PC-3 (cell line): ENCODE data around the gene CPA3. TPM values are rescaled to one million over a fixed set of nuclear protein-coding genes. Genes with fewer than 3 reads are reported as not detected.

Experiments
- ATAC-seq: fragments of 200-7000 bp; cut with Tn5 transposase; 2 replicates; pipeline ENCODE4 v1.9.1; 2020; ENCODE audit warnings: mild to moderate bottlenecking, moderate library complexity
- BruUV-seq: library from RNA; stranded (reverse); fragments of 400-500 nt; replicated peaks from 2 replicates; lab custom pipeline; 2021; lab: Mats Ljungman, UMichigan
- CTCF ChIA-PET: fragments of 300-600 bp; sonication (Branson Sonifier 250); formaldehyde crosslinking; loops from one replicate; lab custom pipeline; 2022; ENCODE audit warnings: antibody characterized with exemption; lab: Charles Lee
- POLR2A ChIA-PET: fragments of 300-600 bp; sonication (Branson Sonifier 250); formaldehyde crosslinking; loops from one replicate; lab custom pipeline; 2022; ENCODE audit warnings: antibody characterized with exemption; ENCODE audit not compliant: unreplicated experiment; lab: Charles Lee
- DNase-seq: peaks from one replicate; pipeline ENCODE4 v3.0.0-alpha.2; 2015
- H2AFZ ChIP-seq: fragments of 300-600 bp; sonication (generic); 2 replicates; pipeline ENCODE4 v1.6.0; 2016; ENCODE audit warnings: antibody characterized with exemption, low read length
- H3F3A ChIP-seq: fragments of 300-600 bp; sonication (generic); one replicate; pipeline ENCODE4 v1.6.0; 2017; ENCODE audit warnings: antibody characterized with exemption, low read length, control low read depth, mild to moderate bottlenecking; ENCODE audit not compliant: unreplicated experiment
- H3K27ac ChIP-seq: fragments of 300-600 bp; sonication (generic); 2 replicates; pipeline ENCODE4 v1.5.1; 2016; ENCODE audit warnings: mild to moderate bottlenecking, low read length
- H3K27me3 ChIP-seq: fragments of 300-600 bp; sonication (generic); 2 replicates; pipeline ENCODE4 v1.6.1; 2016; ENCODE audit warnings: low read length, mixed read lengths
- H3K36me3 ChIP-seq: fragments of 300-600 bp; sonication (generic); 2 replicates; pipeline ENCODE4 v1.6.1; 2016; ENCODE audit warnings: low read depth, mixed run types, low read length, mixed read lengths
- H3K4me1 ChIP-seq: fragments of 300-600 bp; sonication (generic); 2 replicates; pipeline ENCODE4 v1.5.1; 2016; ENCODE audit warnings: low read length; ENCODE audit not compliant: insufficient read depth
- H3K4me2 ChIP-seq: fragments of 300-600 bp; sonication (generic); 2 replicates; pipeline ENCODE4 v1.6.0; 2016; ENCODE audit warnings: low read length
- H3K4me3 ChIP-seq: fragments of 300-600 bp; sonication (generic); 2 replicates; pipeline ENCODE4 v1.5.1; 2016; ENCODE audit warnings: mild to moderate bottlenecking, low read length, mixed read lengths
- H3K79me2 ChIP-seq: fragments of 300-600 bp; sonication (generic); 2 replicates; pipeline ENCODE4 v1.6.1; 2017; ENCODE audit warnings: low read length, mixed read lengths
- H3K9ac ChIP-seq: fragments of 300-600 bp; sonication (generic); 2 replicates; pipeline ENCODE4 v1.6.0; 2016; ENCODE audit warnings: mild to moderate bottlenecking, low read length
- H3K9me2 ChIP-seq: fragments of 300-600 bp; sonication (generic); replicated peaks from 2 replicates; pipeline ENCODE4 v1.6.1; 2016; ENCODE audit warnings: mixed run types, low read length, mixed read lengths
- H3K9me3 ChIP-seq: fragments of 300-600 bp; sonication (generic); 2 replicates; pipeline ENCODE4 v1.6.1; 2016; ENCODE audit warnings: low read length, mixed read lengths
- H4K20me1 ChIP-seq: fragments of 300-600 bp; sonication (generic); 2 replicates; pipeline ENCODE4 v1.6.1; 2016; ENCODE audit warnings: low read length, mixed read lengths
- CTCF ChIP-seq: fragments of 300-600 bp; sonication (generic); conservative IDR thresholded peaks from 2 replicates; pipeline ENCODE4 v1.5.1; 2017; ENCODE audit warnings: antibody characterized with exemption, low read depth, mild to moderate bottlenecking, low read length
- EZH2 ChIP-seq: fragments of 300-600 bp; sonication (generic); IDR thresholded peaks from one replicate; pipeline ENCODE4 v1.6.1; 2017; ENCODE audit warnings: antibody characterized with exemption, mild to moderate bottlenecking, low read length; ENCODE audit not compliant: unreplicated experiment
- EZH2phosphoT487 ChIP-seq: fragments of 300-600 bp; sonication (generic); IDR thresholded peaks from 2 replicates; pipeline ENCODE4 v1.6.1; 2018; ENCODE audit warnings: mild to moderate bottlenecking, antibody characterized with exemption, low read length, borderline replicate concordance
- intact Hi-C: fragments of 100-400 bp; cut with micrococcal nuclease; formaldehyde crosslinking; loops from 2 replicates; pipeline ENCODE4 v1.9.0; 2023
- total RNA-seq: library from RNA; depleted of rRNA; stranded (reverse); fragments of >200 nt; gene quantifications from 2 replicates; pipeline ENCODE4 v1.2.3, GENCODE V29; 2014

The CPA3 gene
- total RNA-seq, 1 experiment from 2014 or later: not detected

DNA sequence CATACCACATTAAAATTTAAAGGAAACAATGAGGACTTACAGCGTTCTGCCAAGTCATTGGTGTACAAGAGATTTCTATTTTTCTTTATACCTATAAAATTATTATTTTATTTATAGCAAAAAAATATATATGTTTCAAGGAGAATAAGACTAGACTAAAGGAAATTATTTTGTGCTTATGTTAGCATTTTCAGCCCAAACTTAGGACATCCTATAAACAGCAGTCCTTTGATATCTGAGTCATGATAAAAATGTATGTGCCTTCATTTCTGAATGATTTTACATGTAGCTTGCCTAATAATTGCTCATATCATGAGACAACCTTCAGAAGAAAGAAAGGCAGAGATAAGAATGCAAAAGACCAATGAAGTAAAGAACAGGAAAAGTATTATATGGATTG lies 16.7 kb upstream of the CPA3 start:
- ChIA-PET CTCF (no interaction called here), POLR2A (no interaction called here)
- no peak for ATAC-seq
- TF ChIP-seq CTCF: no peak
- no peak for TF ChIP-seq EZH2
- no peak for TF ChIP-seq EZH2phosphoT487
- peaks cover 17% of the 10 kb centered on the region for H3K27me3 ChIP-seq
- no peak overlapping the region for H3K27ac ChIP-seq
- intact Hi-C loops: no loop called here
- no peak for DNase-seq
- H3K4me2 ChIP-seq: no peak overlapping the region
- H3K36me3 ChIP-seq: no peaks in the 10 kb centered on the region
- H3K9me3 ChIP-seq: no peaks in the 10 kb centered on the region
- no TSS peak for BruUV-seq
- H3K9me2 ChIP-seq: no peaks in the 10 kb centered on the region
- H4K20me1 ChIP-seq: no peaks in the 10 kb centered on the region
- no peak overlapping the region for H3K4me3 ChIP-seq
- H3K9ac ChIP-seq: no peak overlapping the region
- no peaks in the 10 kb centered on the region for H3K79me2 ChIP-seq
- no peaks in the 10 kb centered on the region for H3F3A ChIP-seq
- H3K4me1 ChIP-seq: no peaks in the 10 kb centered on the region
- no peak overlapping the region for H2AFZ ChIP-seq

- no peak overlapping the region for H3K27ac ChIP-seq
- no peaks in the 10 kb centered on the region for H4K20me1 ChIP-seq
- peaks cover 28% of the 10 kb centered on the region for H3K27me3 ChIP-seq
- H3K9me2 ChIP-seq: no peaks in the 10 kb centered on the region
- H3K9ac ChIP-seq: no peak overlapping the region
- H3K9me3 ChIP-seq: no peaks in the 10 kb centered on the region
- DNase-seq: no peak
- no TSS peak for BruUV-seq
- H3K4me3 ChIP-seq: no peak overlapping the region
- intact Hi-C loops: no loop called here
- H3K4me2 ChIP-seq: no peak overlapping the region
- no peak overlapping the region for H2AFZ ChIP-seq
- no peaks in the 10 kb centered on the region for H3F3A ChIP-seq
- H3K79me2 ChIP-seq: no peaks in the 10 kb centered on the region
- ChIA-PET CTCF (interaction anchor here (0.6 kb wide), 1 partner anchor 355 kb away, joined by 3 read pairs; no protein-coding TSS in a partner anchor), POLR2A (interaction anchor here (0.5 kb wide), 1 partner anchor 108 kb away, joined by 3 read pairs; no protein-coding TSS in a partner anchor)
- no peak for ATAC-seq
- H3K36me3 ChIP-seq: no peaks in the 10 kb centered on the region
- no peak for TF ChIP-seq EZH2
- no peak for TF ChIP-seq CTCF
- TF ChIP-seq EZH2phosphoT487: no peak
- no peaks in the 10 kb centered on the region for H3K4me1 ChIP-seq
Observed at GRCh38 chr3:148852271-148852992, 12.7 kb upstream of the CPA3 start.

DNA sequence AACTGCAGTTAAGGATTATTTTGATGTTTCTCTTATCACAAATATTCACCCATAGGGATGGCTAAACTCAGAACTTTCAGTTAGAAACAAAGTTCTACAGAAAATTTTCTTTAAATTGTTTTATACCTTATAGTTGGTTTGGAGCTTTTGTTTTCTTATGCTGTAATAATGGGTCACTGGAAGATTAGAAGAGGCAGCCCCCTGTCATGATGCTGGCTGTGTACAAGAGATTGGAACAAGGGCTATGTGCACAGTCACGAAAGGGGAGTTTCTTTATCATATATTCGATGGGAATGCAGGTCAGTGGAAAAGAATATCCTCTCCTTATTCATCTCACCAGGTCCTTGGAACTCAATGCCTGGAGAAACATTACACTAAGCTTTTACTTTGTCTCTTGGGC lies 12.0 kb upstream of the CPA3 start:
- BruUV-seq: no TSS peak
- intact Hi-C loops: no loop called here
- peaks cover 32% of the 10 kb centered on the region for H3K27me3 ChIP-seq
- DNase-seq: no peak
- no peak for ATAC-seq
- no peak overlapping the region for H3K4me3 ChIP-seq
- no peaks in the 10 kb centered on the region for H3K4me1 ChIP-seq
- no peaks in the 10 kb centered on the region for H4K20me1 ChIP-seq
- H3K36me3 ChIP-seq: no peaks in the 10 kb centered on the region
- H3K9me3 ChIP-seq: no peaks in the 10 kb centered on the region
- no peak overlapping the region for H3K27ac ChIP-seq
- no peaks in the 10 kb centered on the region for H3F3A ChIP-seq
- H3K4me2 ChIP-seq: no peak overlapping the region
- ChIA-PET POLR2A (interaction anchor here (0.5 kb wide), 1 partner anchor 108 kb away, joined by 3 read pairs; no protein-coding TSS in a partner anchor), CTCF (interaction anchor here (0.6 kb wide), 1 partner anchor 355 kb away, joined by 3 read pairs; no protein-coding TSS in a partner anchor)
- H3K9me2 ChIP-seq: no peaks in the 10 kb centered on the region
- no peak for TF ChIP-seq EZH2
- no peak for TF ChIP-seq CTCF
- H3K79me2 ChIP-seq: no peaks in the 10 kb centered on the region
- H2AFZ ChIP-seq: no peak overlapping the region
- H3K9ac ChIP-seq: no peak overlapping the region
